Rectal smooth muscle tissue (tissue), 1 donor: Measurements from ENCODE around the gene BCAS4.
"Not testable (repeated sequence)": the region's sequence is repeated elsewhere in the genome, so short reads cannot be mapped to it uniquely, and the experiment has no call there.

Experiments used
- H3K27ac ChIP-seq: one replicate; pipeline ENCODE4 v1.7.0; 2013; ENCODE audit warnings: low read depth, low read length, inconsistent platforms
- H3K27me3 ChIP-seq: one replicate; pipeline ENCODE4 v1.7.0; 2013; ENCODE audit warnings: low read length; ENCODE audit not compliant: control insufficient read depth, insufficient read depth
- H3K36me3 ChIP-seq: one replicate; pipeline ENCODE4 v1.7.0; 2013; ENCODE audit warnings: low read length; ENCODE audit not compliant: control insufficient read depth, insufficient read depth
- H3K4me1 ChIP-seq: one replicate; pipeline ENCODE4 v1.7.0; 2013; ENCODE audit warnings: low read length; ENCODE audit not compliant: control insufficient read depth, insufficient read depth
- H3K4me3 ChIP-seq: one replicate; pipeline ENCODE4 v1.7.0; 2013; ENCODE audit warnings: low read length
- H3K9ac ChIP-seq: one replicate; pipeline ENCODE4 v1.7.0; 2013; ENCODE audit warnings: low read length

Gene BCAS4

GRCh38 chr20:50777373-50777772 lies 17.5 kb upstream of the BCAS4 start:
- Histone ChIP-seq H3K4me3 (no peak overlapping the region), H3K9ac (no peak overlapping the region), H3K27ac (no peak overlapping the region), H3K36me3 (no peaks in the 10 kb centered on the region), H3K4me1 (no peaks in the 10 kb centered on the region), H3K27me3 (no peaks in the 10 kb centered on the region)

- not testable (repeated sequence) for H3K27me3 ChIP-seq, H3K27ac ChIP-seq, H3K36me3 ChIP-seq, H3K4me3 ChIP-seq, H3K4me1 ChIP-seq, H3K9ac ChIP-seq
Observed at GRCh38 chr20:50778994-50779393, 15.9 kb upstream of the BCAS4 start.

DNA sequence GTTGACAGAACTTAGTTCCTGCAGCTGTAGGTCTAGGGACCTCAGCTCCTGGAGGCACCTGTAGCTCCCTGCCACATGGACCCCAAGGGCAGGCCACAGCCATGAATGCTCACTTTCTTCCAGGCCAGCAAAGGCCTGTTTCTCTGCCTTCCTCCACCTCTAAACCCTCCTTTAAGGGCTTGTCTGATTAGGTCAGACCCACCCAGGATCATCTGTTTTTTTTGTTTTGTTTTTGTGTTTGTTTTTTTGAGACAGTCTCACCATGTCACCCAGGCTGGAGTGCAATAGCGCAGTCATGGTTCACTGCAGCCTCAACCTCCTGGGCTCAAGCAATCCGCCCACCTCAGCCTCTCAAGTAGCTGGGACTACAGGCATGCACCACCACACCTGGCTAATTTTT lies 11.5 kb upstream of the BCAS4 start:
- no peak overlapping the region for H3K27ac ChIP-seq
- no peaks in the 10 kb centered on the region for H3K36me3 ChIP-seq
- H3K4me3 ChIP-seq = no peak overlapping the region
- no peak overlapping the region for H3K9ac ChIP-seq
- H3K27me3 ChIP-seq = no peaks in the 10 kb centered on the region
- H3K4me1 ChIP-seq = peaks cover 2% of the 10 kb centered on the region

DNA sequence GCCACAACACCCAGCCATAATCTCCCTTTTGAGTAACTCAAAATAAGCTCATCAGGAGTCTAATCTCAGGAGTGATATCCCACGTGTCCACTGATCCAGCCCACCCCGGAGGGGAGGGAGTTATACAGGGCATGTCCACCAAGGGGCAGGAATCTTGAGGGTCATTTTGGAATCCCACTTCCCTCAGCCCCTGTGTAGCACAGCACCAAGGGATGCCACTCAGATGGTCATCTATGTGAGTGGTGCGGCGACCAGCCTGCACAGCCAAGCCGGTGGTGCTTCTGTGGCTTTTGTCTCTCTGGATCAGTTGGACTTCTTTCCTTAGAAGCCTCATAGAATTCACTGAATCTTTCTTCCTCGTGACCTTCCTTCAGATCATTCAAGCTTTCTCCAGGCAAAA lies 11.0 kb upstream of the BCAS4 start:
- Histone ChIP-seq H3K4me1 (peaks cover 2% of the 10 kb centered on the region), H3K27ac (no peak overlapping the region), H3K9ac (no peak overlapping the region), H3K36me3 (no peaks in the 10 kb centered on the region), H3K27me3 (no peaks in the 10 kb centered on the region), H3K4me3 (no peak overlapping the region)

GRCh38 chr20:50784464-50784863 lies 10.4 kb upstream of the BCAS4 start:
- Histone ChIP-seq H3K27me3 (no peaks in the 10 kb centered on the region), H3K4me1 (peaks cover 2% of the 10 kb centered on the region), H3K36me3 (no peaks in the 10 kb centered on the region), H3K9ac (no peak overlapping the region), H3K27ac (no peak overlapping the region), H3K4me3 (no peak overlapping the region)

- Histone ChIP-seq H3K27me3 (no peaks in the 10 kb centered on the region), H3K9ac (no peak overlapping the region), H3K36me3 (no peaks in the 10 kb centered on the region), H3K4me3 (no peak overlapping the region), H3K4me1 (peaks cover 14% of the 10 kb centered on the region), H3K27ac (no peak overlapping the region)
Observed at GRCh38 chr20:50786703-50787102, 8.2 kb upstream of the BCAS4 start.

DNA sequence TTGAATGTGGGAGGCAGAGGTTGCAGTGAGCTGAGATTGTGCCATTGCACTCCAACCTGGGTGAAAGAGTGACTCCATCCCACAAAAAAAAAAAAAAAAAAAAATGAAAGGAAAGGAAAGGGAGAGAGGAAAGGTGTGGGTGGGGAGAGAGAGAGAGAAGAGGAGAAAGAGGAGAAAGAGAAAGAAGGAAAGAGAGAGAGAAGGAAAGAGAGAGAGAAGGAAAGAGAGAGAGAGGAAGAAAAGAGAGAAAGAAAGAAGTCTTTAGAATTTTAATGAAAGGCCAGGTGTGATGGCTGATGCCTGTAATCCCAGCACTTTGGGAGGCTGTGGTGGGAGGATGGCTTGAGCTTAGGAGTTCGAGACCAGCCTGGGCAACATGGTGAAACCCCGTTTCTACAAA lies 7.7 kb upstream of the BCAS4 start:
- no peaks in the 10 kb centered on the region for H3K27me3 ChIP-seq
- no peak overlapping the region for H3K4me3 ChIP-seq
- no peak overlapping the region for H3K9ac ChIP-seq
- no peaks in the 10 kb centered on the region for H3K36me3 ChIP-seq
- H3K4me1 ChIP-seq = peaks cover 14% of the 10 kb centered on the region
- H3K27ac ChIP-seq = no peak overlapping the region

- Histone ChIP-seq H3K4me1 (peaks cover 14% of the 10 kb centered on the region), H3K27ac (no peak overlapping the region), H3K9ac (no peak overlapping the region), H3K4me3 (no peak overlapping the region), H3K27me3 (no peaks in the 10 kb centered on the region), H3K36me3 (no peaks in the 10 kb centered on the region)
Observed at GRCh38 chr20:50788045-50788991, 6.5 kb upstream of the BCAS4 start.

- Histone ChIP-seq H3K9ac (no peak overlapping the region), H3K27me3 (no peaks in the 10 kb centered on the region), H3K4me3 (no peak overlapping the region), H3K36me3 (no peaks in the 10 kb centered on the region), H3K27ac (peak overlapping the region; percentile 91), H3K4me1 (peaks cover 15% of the 10 kb centered on the region)
Observed at GRCh38 chr20:50789968-50790650, 4.8 kb upstream of the BCAS4 start.

GRCh38 chr20:50790651-50791277 lies 4.1 kb upstream of the BCAS4 start:
- H3K4me3 ChIP-seq = peak overlapping the region; percentile 45
- peaks cover 15% of the 10 kb centered on the region for H3K4me1 ChIP-seq
- no peaks in the 10 kb centered on the region for H3K27me3 ChIP-seq
- no peaks in the 10 kb centered on the region for H3K36me3 ChIP-seq
- H3K27ac ChIP-seq = peak overlapping the region; percentile 91
- H3K9ac ChIP-seq = peak overlapping the region; percentile 78

DNA sequence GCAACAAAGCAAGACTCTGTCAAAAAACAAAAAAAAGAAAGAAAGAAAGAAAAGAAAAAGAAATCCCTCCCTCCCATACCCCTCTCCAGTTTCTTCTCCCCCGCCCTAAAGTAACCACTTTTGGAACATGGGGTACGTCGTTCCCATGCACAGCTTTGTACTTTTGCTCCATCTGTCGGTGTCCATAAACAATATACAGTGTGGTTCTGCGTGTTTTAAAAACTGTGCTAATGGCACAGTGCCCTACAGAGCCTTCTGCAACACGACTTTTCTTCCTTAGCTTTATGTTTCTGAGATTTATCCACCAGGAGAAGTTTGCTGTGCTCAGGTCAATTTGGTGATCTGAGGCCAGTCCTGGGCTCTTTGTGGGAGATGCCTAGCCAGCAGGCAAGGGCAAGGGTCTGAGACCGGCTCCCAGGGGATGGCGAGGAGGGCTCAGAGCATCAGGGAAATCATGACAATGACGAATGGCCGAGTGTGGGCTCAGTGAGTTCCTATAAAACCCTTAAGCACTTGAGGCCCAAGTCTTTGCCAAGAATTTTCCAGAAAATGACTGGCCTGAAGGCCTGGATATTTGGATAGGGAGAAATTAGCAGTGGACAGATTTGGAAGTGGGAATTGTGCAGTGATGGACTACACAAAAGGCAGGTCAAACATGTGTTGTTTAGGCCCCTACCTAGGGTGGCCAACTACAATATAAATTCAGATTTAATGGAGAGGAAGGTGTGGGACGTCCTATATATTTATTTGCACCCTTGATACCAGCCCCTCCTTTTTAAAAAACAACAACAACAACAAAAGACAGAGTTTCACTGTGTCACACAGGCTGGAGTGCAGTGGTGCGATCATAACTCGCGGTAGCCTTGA lies 1.9 kb upstream of the BCAS4 start:
- H3K9ac ChIP-seq = no peak overlapping the region
- H3K4me3 ChIP-seq = no peak overlapping the region
- H3K4me1 ChIP-seq = peaks cover 15% of the 10 kb centered on the region
- no peaks in the 10 kb centered on the region for H3K27me3 ChIP-seq
- H3K27ac ChIP-seq = peak overlapping the region; percentile 61
- H3K36me3 ChIP-seq = no peaks in the 10 kb centered on the region

DNA sequence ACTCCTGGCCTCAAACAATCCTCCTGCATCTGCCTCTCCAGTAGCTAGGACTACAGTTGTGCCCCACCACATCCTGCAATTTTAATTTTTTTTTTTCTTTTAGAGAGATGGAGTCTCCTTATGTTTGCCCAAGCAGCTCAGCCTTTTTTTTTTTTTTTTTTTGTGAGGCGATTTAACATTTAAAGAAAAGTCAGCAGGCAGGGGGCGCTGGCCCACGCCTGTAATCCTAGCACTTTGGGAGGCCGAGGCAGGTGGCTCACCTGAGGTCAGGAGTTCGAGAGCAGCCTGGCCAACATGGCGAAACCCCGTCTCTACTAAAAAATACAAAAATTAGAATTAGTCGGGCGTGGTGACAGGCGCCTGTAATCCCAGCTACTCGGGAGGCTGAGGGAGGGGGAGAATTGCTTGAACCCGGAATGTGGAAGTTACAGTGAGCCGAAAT lies 1.3 kb upstream of the BCAS4 start:
- not testable (repeated sequence) for H3K27me3 ChIP-seq, H3K4me3 ChIP-seq, H3K27ac ChIP-seq, H3K36me3 ChIP-seq, H3K9ac ChIP-seq
- peaks cover 13% of the 10 kb centered on the region for H3K4me1 ChIP-seq
